Hematopoietic multipotent progenitor cell treated with erythropoietin and hydrocortisone succinate and interleukin-3 and kit ligand, for 4 days (in vitro differentiated cells): ENCODE results near the gene SULT4A1.

Experiments
- DNase-seq: peaks from one replicate; pipeline ENCODE4 v3.0.0-alpha.2; 2015

Gene SULT4A1

DNA sequence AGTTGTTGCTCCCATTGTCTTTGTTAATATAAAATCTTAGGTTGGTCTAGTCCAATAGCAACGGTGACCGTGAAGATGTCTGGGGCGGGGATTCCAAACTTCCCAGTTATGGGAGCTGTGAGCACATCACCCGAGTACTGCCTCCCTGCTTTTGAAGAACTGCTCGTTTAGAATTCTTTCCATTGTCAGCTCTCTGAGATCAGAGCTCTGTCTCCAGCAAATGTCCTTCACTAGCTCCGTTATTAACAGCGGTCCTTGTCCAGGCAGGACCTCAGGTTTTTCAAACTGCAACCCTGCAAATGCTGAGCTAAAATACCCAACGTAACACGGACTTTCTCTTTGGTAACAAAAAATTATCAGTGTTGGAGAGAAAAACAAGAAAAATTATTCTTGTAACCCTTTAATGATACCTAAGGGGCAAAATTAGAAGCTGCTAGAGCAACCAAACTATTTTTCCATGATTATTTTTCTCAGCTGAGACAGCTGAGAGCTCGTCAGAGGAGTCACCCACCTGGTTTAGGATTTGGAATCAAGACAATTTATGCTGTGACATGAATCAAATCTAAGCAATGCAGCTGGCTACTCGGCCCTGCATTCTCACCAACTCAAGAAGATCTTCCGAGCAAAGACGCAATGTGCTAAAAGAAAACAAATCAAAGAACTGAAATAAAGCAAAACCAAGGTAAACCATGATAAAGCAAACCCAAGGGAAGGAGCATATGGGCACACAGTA, 35.1 kb downstream of the SULT4A1 start:
- no peak for DNase-seq

GRCh38 chr22:43826142-43827002, 35.9 kb downstream of the SULT4A1 start:
- peak; percentile 28 for DNase-seq

- no peak for DNase-seq
Observed at GRCh38 chr22:43825651-43826050, 36.7 kb downstream of the SULT4A1 start.

DNA sequence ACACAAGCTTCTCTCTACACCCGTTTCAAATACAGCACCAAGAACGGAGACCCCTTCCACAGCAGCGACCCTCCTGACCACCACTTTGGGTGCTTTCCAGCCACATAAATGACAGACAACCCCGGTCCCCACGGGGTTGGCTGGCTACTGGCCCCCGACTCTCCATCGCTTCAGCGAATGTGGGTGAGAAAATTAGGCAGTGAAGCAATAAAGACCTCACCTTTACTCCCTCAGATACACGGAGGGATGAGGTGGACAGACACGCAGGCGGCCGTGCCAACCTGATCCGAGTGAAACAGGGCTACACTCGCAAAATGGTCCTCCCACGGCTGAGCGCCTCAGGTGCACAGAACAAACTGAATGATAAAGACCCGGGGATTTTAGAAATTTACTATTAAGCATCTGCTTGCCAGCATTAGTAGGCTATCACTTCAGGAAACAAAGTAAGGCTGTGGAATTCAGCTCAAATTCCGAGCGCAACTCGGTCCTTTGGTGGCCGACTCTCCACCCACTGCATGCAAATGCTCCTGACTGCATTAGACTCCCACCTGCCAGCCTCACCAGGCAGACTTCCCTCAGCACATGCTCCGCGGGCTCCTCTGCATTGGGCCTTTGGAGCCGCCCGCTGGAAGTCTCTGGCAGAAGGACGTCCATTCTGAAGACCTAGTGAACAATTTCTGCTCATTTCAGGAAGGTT, 37.4 kb downstream of the SULT4A1 start:
- DNase-seq = no peak

DNA sequence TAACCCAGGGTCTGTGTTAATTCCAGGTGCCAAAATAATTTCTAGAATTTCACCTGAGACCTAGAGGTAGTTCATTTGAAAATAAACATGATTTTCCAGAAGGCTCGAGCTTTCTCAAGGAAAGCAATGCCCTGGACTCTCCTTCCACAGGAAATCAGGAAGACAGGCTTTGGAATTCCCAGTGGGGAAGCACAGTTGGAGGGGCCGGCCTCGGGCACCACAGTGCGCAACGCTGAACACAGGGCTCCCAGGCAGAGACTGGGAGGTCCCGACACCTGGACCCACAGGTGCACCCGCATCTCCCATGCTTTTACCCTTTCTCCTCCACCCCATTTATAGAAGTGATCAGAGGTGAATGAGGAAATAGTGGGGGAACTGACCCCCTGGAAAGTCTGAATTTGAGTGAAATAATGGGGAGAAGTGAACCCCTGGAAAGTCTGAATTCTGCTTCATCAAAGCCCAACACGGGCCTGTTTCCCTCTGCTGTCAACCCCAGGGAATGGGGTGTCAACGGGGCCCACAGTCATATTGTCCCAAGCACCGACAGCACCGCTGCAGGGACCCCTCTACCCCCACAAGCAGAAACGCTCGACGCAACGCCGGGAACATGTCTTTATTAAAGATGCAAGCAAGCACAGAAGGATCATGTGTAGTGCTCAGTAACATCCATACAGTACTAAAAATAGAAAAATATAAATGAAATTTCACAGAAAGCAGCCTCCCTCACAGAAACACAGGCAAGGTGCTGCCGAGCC, 38.2 kb downstream of the SULT4A1 start:
- no peak for DNase-seq

DNA sequence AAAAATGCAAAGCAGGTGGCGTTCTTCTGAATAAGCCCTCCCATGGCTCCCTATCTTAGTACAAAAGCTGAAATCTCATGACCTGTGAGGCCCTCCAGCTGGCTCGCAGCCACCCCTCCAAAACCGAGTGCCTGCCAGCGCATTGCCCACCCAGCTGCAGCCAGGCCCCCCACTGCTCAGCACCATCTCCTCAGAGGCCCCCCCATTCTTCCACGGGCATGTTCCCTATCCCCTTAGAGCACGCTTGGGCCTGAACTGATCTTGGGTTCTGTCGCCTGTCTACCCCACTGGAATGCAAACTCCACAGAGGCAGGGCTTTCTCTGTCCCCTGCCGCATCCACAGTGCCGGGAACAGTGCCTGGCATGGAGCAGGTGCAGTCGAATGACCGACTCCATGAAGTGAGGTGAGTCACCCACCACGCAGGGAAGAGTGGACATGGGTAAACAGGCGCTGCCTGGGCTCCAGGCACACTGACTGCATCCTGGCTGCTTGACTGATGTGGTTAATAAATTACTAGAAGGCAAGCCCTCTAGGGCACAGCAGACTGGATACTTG, 38.9 kb downstream of the SULT4A1 start:
- DNase-seq = no peak

DNA sequence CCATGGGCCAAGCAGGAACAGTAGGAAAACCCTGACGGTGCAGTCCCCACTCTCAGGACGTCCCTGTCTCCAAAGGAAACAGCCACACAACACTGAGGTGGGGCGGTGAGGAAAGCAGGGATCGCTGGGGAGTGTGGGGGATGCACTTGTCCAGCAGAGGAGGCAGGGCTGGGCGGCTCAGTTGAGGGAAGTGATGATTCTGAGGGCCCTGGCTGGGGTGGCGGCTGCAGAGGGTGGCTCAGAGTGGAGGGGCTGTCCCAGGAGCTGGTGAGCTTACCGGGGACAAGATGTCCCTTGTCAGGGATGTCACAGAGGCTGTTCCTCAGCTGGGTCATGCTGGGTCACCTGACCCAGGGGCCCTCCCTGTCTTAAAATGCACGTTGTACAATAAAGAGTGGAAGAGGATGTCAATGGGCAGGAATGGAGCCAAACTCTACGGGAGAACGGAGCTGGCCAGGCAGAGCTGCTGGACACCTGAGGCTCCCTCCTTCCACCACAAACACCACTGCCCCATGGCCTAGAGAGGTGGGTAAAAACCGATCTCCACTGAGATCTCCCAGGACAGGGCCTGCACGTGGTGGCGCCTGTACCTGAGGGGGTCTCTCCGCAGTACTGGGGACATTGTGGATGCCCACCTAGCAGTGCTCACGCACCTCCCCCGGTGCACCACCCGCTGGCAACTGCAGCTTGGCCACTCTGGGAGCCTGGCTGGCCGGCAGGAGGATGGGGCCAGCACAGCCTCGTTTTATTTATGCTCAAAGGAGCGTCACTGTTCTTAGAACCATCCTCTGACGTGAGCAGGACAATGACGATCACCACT, 40.5 kb downstream of the SULT4A1 start:
- DNase-seq = no peak

GRCh38 chr22:43820651-43821305, 41.5 kb downstream of the SULT4A1 start:
- no peak for DNase-seq

DNA sequence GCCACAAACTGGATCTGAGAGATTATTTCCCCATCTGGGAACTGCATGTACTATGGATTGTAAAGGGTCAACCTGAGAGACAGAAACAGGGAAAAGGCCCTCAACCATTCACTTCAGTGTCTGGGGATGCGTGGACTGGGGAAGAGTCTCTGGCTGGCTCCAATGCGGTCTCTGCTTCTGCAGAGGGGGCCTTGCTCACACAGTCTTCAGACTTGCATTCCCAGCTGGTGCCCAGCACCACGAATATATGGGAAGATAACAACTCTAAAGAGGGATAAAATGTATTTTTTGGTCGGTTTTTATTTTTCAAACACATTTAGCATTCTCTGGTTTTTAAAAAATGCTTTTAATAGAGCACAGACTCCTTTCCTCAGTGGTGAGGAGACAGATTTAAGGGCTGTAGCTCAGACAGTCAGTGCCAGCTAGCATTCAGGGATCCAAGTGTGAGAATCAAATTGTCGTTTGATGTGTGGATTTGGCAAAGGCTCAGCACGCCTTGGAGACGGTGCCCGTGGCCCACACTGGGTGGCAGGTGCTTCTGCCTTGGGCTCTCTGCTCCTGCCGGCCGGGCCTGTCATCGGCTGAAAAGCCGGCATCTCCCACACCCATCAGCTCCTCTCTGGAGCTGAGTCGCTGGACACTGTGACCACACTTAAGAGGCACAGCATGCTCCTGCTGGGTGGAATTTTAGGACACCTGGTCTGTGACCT, 42.2 kb downstream of the SULT4A1 start:
- DNase-seq = no peak

GRCh38 chr22:43819421-43819921, 42.8 kb downstream of the SULT4A1 start:
- no peak for DNase-seq

- no peak for DNase-seq
Observed at GRCh38 chr22:43818981-43819380, 43.3 kb downstream of the SULT4A1 start.

- DNase-seq = no peak
Observed at GRCh38 chr22:43817402-43817801, 44.9 kb downstream of the SULT4A1 start.

GRCh38 chr22:43814264-43814663, 48.0 kb downstream of the SULT4A1 start:
- DNase-seq = no peak

DNA sequence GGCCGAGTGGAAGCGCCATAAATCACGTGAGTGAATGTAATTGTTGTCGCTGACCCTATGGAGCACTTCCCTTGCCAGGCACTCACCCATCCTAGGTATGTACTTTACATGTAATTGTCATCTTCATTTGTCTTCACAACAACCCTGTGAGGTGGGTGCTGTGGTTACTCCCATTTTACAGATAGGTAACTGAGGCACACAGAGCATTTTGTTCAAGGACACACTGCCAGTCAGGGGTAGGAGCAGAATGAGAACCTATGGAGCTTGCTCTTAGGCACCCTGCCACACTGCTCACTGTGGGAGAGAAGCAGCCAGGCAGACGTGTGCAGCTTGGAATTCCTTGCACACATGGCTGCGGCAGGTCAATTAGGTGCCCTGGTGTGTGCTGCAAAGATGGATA, 49.4 kb downstream of the SULT4A1 start:
- DNase-seq = no peak

GRCh38 chr22:43812149-43812842, 50.0 kb downstream of the SULT4A1 start, which contains the start of gene EFCAB6:
Gene EFCAB6 (minus strand): TSS chr22:43812305. CDS start chr22:43782318, 29,987 bp downstream.
- peak; percentile 98 for DNase-seq

DNA sequence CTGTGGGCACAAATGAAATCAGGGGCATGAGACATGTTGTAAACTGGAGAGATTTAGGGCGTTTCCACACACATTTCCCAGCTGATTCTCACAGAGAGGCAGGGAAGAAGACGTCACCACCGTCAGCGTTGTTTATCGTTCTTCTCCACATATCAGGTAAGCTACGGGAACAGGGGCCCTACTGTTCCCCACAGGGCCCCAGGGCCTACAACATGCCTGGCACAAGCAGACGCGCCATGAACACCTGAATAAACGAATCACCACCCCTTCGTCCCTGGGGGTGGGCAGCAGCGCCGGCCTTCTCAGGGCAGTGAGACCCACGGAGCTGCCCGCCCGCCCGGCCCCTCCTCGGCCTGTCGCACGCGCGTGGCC, 50.5 kb downstream of the SULT4A1 start:
- peak; percentile 44 for DNase-seq

- DNase-seq = no peak
Observed at GRCh38 chr22:43802897-43803495, 59.3 kb downstream of the SULT4A1 start.

DNA sequence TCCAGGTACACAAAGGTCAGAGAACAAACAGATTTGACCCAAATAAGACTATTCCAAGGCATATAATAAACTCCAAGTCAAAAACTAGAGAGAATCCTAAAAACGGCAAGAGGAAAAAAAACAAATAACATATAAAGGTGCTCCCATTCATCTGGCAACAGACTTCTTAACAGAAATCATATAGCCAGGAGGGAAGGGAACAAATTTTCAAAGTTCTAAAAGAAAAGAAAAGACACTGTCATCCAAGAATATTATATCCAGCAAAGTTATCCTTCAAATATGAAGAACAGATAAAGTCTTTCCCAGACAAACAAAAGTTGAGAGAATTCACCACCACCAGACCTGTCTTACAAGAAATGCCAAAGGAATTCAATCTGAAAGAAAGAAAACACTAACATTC, 61.3 kb downstream of the SULT4A1 start:
- no peak for DNase-seq

- no peak for DNase-seq
Observed at GRCh38 chr22:43798492-43798891, 63.8 kb downstream of the SULT4A1 start.
